SK-N-MC (cell line): ENCODE data around the gene EFR3B.
"Not testable (repeated sequence)": the region's sequence is repeated elsewhere in the genome, so short reads cannot be mapped to it uniquely, and the experiment has no call there.

Source experiments
- DNase-seq: peaks from one replicate; pipeline ENCODE4 v3.0.0-alpha.2; 2011; ENCODE audit warnings: low read depth, low spot score
- H3K27ac ChIP-seq: fragments of 200-600 bp; sonication (generic); 2 replicates; pipeline ENCODE4 v1.5.1; 2016; ENCODE audit warnings: mixed run types
- H3K36me3 ChIP-seq: fragments of 200-600 bp; sonication (generic); 2 replicates; pipeline ENCODE4 v1.6.1; 2017; ENCODE audit warnings: antibody characterized with exemption, low read length, mixed read lengths; ENCODE audit not compliant: insufficient read depth
- H3K4me3 ChIP-seq: fragments of 200-600 bp; sonication (generic); 2 replicates; pipeline ENCODE4 v1.5.1; 2016
- H3K9ac ChIP-seq: fragments of 200-600 bp; sonication (generic); 2 replicates; pipeline ENCODE4 v1.8.0; 2017; ENCODE audit warnings: mixed run types, mixed read lengths; ENCODE audit not compliant: insufficient read length
- H3K9me3 ChIP-seq: fragments of 200-600 bp; sonication (generic); 2 replicates; pipeline ENCODE4 v1.6.1; 2017; ENCODE audit warnings: low read depth, mild to moderate bottlenecking, antibody characterized with exemption, low read length, moderate library complexity, mixed read lengths
- EZH2 ChIP-seq: fragments of 200-600 bp; sonication (generic); IDR thresholded peaks from one replicate; pipeline ENCODE4 v1.6.1; 2017; ENCODE audit warnings: antibody characterized with exemption
- FOXP2 ChIP-seq: optimal IDR thresholded peaks from 2 replicates; pipeline ENCODE3; 2011; ENCODE audit warnings: mild to moderate bottlenecking, moderate library complexity; ENCODE audit not compliant: insufficient read depth; ENCODE audit errors: extremely low read length, control extremely low read depth
- POLR2AphosphoS5 ChIP-seq: IDR thresholded peaks from 2 replicates; pipeline ENCODE4 v1.6.1; 2012; ENCODE audit warnings: mild to moderate bottlenecking, low read depth, low read length, borderline replicate concordance

Gene EFR3B

DNA sequence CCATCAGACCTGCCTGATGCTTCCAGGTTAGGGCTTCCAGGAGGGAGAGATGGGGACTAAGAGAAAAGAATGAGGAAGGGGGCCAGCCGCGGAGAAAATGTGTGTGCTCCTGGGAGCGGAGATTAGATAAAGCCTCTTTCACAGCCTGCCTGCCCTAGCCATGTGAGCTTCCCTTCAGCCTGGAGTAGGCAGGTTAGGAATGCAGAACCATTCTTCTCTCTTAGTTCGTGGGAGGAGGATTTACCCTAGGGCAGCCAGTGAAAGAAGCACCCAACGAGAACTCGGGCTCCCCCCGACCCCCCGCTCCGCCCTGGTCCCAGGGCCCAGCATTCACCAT is 90.4 kb downstream of the EFR3B start:
- Histone ChIP-seq H3K4me3 (no peak overlapping the region), H3K9ac (no peak overlapping the region), H3K36me3 (no peaks in the 10 kb centered on the region), H3K9me3 (no peaks in the 10 kb centered on the region), H3K27ac (no peak overlapping the region)
- no peak for DNase-seq
- TF ChIP-seq FOXP2: no peak
- no peak for TF ChIP-seq POLR2AphosphoS5
- no peak for TF ChIP-seq EZH2

DNA sequence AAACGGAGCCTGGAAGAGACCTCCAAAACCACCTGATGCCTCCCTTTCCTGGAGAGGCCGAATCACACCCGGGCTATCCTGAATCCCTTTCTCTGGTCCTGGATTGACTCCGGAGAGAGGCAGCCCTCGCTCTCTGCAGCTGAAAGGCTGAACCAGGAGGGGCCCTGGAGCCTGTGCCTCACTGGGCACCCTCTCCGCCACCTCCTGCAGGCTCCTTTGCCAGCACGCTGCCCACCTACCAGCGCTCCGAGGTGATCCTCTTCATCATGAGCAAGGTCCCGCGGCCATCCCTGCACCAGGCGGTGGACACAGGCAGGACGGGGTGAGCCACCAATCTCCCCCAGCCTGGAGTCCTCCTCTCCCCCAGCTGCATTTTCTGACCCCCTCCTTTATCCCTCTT is 90.8 kb downstream of the EFR3B start:
- TF ChIP-seq POLR2AphosphoS5 (no peak), FOXP2 (no peak), EZH2 (no peak)
- no peaks in the 10 kb centered on the region for H3K36me3 ChIP-seq
- no peaks in the 10 kb centered on the region for H3K9me3 ChIP-seq
- H3K27ac ChIP-seq: no peak overlapping the region
- no peak for DNase-seq
- no peak overlapping the region for H3K4me3 ChIP-seq
- H3K9ac ChIP-seq: no peak overlapping the region

DNA sequence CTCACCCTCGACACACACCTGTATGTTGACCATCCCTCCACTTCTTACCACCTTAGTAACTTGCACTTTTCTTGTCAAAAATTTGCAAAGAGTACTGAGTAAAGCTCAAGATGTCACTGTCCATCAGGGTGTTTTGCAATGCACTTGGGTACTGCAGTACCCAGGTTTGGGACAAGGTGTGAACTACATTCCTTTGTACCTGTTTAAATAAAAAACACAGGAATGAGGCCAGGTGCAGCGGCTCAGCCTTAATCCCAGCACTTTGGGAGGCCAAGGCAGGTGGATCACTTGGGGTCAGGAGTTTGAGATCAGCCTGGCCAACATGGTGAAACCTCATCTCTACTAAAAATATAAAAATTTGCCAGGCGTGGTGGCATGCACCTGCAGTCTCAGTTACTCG is 98.7 kb downstream of the EFR3B start:
- not testable (repeated sequence) for H3K9ac ChIP-seq, H3K9me3 ChIP-seq, H3K4me3 ChIP-seq, H3K27ac ChIP-seq, H3K36me3 ChIP-seq, DNase-seq

DNA sequence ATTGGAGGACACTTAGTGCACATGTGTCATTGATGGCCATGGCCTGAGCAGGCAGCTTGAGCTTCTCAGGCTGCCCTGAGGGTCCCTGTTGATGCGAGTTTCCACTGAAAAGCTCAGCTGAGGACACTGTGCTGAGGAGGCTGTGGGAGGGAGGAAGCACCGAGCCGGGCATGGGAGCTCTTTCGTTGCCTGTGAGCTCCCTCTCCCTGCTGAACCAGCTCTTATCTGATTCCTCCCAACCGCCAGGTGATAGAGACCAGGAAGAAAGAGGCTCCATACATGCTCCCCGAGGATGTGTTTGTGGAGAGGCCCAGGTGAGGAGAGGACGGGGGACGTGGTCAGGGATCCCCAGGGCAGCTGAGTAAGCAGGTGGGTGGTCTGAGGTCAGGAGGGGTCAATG is 99.2 kb downstream of the EFR3B start:
- TF ChIP-seq EZH2: no peak
- TF ChIP-seq POLR2AphosphoS5: no peak
- no peak for TF ChIP-seq FOXP2
- no peak for DNase-seq
- Histone ChIP-seq H3K4me3 (no peak overlapping the region), H3K9me3 (no peaks in the 10 kb centered on the region), H3K9ac (no peak overlapping the region), H3K27ac (no peak overlapping the region), H3K36me3 (no peaks in the 10 kb centered on the region)

DNA sequence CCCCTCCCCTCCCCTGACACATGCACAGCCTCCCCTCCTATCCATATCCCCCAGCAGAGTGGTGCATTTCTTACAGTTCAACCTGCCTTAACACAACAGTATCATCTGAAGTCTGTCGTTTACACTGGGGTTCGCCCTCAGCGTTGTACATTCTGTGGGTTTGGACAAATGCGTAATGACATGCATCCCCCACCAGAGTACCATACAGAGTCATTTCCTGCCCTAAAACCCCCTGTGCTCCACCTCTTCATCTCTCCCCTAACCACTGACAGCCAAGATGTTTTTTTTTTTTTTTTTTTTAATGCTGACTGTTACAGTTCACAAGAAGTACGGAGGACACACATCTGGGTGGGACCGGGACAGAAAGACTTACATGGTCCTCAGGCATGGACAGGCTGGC is 103.9 kb downstream of the EFR3B start:
- TF ChIP-seq POLR2AphosphoS5 (no peak), EZH2 (no peak), FOXP2 (no peak)
- Histone ChIP-seq H3K36me3 (no peaks in the 10 kb centered on the region), H3K9me3 (no peaks in the 10 kb centered on the region), H3K4me3 (no peak overlapping the region), H3K9ac (no peak overlapping the region), H3K27ac (no peak overlapping the region)
- no peak for DNase-seq

DNA sequence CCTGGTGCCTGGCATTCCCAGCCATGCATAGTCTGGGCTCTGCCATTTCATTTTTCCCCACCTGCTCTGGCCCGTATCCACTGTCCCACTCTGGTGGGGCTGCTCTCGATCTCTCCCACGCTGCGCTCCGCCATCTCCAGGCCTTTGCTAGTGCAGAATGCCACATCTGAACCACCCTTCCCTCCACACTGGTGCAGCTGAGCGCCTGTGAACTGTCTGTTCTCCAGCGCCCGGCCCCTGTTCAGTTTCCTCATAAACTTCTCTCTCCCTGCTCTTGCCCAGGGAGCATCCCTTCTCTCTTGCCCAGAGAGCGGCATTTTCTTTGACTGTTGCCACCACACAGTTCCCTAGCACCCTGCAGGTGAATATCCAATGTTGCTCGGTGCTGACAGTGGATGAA is 105.0 kb downstream of the EFR3B start:
- TF ChIP-seq POLR2AphosphoS5: no peak
- no peak for TF ChIP-seq FOXP2
- no peak for TF ChIP-seq EZH2
- H3K27ac ChIP-seq: no peak overlapping the region
- no peak overlapping the region for H3K4me3 ChIP-seq
- no peak overlapping the region for H3K9ac ChIP-seq
- H3K36me3 ChIP-seq: no peaks in the 10 kb centered on the region
- DNase-seq: no peak
- no peaks in the 10 kb centered on the region for H3K9me3 ChIP-seq

DNA sequence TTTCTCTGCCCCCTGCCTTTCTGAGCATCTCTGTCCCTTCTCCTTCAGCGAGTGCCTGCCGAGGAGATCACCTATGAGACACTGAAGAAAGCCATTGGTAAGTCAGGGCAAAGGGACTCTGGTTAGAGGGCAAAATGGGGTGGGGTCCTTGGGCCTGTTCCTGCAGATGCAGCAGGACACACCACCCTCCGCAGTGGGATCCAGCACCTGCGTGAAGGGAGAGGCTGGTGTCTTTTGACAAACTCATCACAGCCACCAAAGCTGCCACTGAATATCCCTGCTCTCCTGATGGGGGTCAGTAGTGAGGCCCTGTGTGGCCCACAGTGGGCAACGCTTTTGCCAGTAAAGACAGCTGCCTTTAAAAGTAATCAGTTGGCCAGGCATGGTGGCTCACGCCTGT is 107.8 kb downstream of the EFR3B start:
- no peak overlapping the region for H3K27ac ChIP-seq
- no peaks in the 10 kb centered on the region for H3K9me3 ChIP-seq
- H3K36me3 ChIP-seq: no peaks in the 10 kb centered on the region
- TF ChIP-seq FOXP2: no peak
- TF ChIP-seq POLR2AphosphoS5: no peak
- TF ChIP-seq EZH2: no peak
- H3K9ac ChIP-seq: no peak overlapping the region
- DNase-seq: no peak
- H3K4me3 ChIP-seq: no peak overlapping the region

DNA sequence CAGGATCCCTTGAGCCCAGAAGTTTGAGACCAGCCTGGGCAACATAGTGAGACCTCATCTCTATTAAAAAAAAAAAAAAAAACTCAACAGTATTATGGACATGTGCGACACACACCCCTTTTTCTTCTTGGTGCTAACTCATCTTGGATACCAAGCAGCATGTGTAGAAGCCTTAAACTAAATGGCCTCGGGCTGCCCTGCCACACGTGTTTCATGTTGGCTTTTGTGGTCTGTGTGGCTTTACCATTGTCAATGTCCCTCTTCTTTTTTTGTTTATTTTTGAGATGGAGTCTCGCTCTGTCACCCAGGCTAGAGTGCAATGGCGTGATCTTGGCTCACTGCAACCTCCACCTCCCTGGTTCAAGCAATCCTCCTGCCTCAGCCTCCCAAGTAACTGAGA is 109.1 kb downstream of the EFR3B start:
- H3K27ac ChIP-seq, DNase-seq: not testable (repeated sequence)

DNA sequence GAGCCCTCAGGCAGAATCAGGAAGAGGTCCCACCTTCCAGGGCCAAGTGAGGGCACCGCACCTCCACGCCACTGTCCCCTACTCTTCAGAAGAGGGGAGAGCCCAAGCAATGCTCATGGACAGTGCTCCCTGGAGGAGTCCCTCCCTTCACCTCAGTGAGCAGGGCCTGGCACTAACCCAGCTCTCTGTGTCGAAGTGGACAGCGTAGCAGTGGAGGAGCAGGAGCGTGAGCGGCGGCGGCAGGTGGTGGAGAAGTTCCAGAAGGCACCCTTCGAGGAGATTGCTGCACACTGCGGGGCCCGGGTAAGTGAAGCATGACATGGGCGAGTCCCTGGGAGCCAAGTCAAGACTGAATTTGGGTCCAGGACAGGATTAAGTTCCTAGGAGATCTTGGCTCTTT is 109.8 kb downstream of the EFR3B start:
- Histone ChIP-seq H3K9ac (no peak overlapping the region), H3K36me3 (no peaks in the 10 kb centered on the region), H3K9me3 (no peaks in the 10 kb centered on the region), H3K27ac (no peak overlapping the region), H3K4me3 (no peak overlapping the region)
- no peak for DNase-seq
- TF ChIP-seq POLR2AphosphoS5 (no peak), EZH2 (no peak), FOXP2 (no peak)

More for the DNA sequence above, 109.1 kb downstream of the EFR3B start:
- not testable (repeated sequence) for H3K4me3 ChIP-seq, H3K9me3 ChIP-seq, H3K9ac ChIP-seq, H3K36me3 ChIP-seq

DNA sequence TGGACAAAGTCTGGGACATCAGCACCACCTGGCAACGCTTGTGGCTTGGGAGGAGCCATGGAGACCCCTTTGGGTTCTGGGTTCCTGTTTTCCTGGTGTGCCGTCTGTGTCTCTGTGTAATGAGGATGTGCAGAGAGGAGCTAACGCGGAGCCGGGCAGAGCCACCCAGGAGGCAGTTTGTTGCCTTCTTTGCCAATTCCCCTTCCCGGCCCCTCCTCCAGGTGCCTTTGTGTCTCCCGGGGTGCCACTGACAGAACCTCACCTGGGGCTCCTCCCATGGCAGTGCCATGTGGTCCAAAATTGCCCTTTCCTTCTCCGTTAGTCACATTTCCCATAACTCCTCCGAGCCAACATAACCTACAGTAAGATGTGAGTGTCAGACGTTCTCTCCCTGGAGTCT is 113.5 kb downstream of the EFR3B start:
- Histone ChIP-seq H3K27ac (no peak overlapping the region), H3K9ac (no peak overlapping the region), H3K36me3 (no peaks in the 10 kb centered on the region), H3K9me3 (no peaks in the 10 kb centered on the region), H3K4me3 (no peak overlapping the region)
- DNase-seq: no peak
- no peak for TF ChIP-seq FOXP2
- no peak for TF ChIP-seq EZH2
- no peak for TF ChIP-seq POLR2AphosphoS5
